ENCODE data around the gene FMN2. TPM values are rescaled to one million over a fixed set of nuclear protein-coding genes. Genes with fewer than 3 reads are reported as not detected.

Gene FMN2
- total RNA-seq, 2 donors from 2014 or later = 26.9 to 27.2 TPM

- Histone ChIP-seq H3K27ac (ENCODE audit: low read depth, low read length) (no peak overlapping the region), H3K9me3 (ENCODE audit: control insufficient read depth, low read length) (no peaks in the 10 kb centered on the region), H3K4me3 (ENCODE audit: low read length) (no peak overlapping the region), H3K36me3 (ENCODE audit: control insufficient read depth, insufficient read depth, low read length) (peaks cover 25% of the 10 kb centered on the region), H3K27me3 (ENCODE audit: control insufficient read depth, insufficient read depth, low read length, poor library complexity, severe bottlenecking) (no peaks in the 10 kb centered on the region), H3K9ac (ENCODE audit: extremely low read depth, low read length, poor library complexity, severe bottlenecking) (no peak overlapping the region), H3K4me1 (ENCODE audit: control insufficient read depth, insufficient read depth, low read length) (peaks cover 19% of the 10 kb centered on the region)
- Mint-ChIP-seq H3K9me3 (no peaks in the 10 kb centered on the region), H3K27me3 (ENCODE audit: insufficient read depth) (no peaks in the 10 kb centered on the region), H3K4me3 (no peak overlapping the region), H3K36me3 (ENCODE audit: low read depth) (peaks cover 11% of the 10 kb centered on the region), H3K4me1 (peaks cover 27% of the 10 kb centered on the region), H3K27ac (no peak overlapping the region)
- no peak for TF ChIP-seq CTCF (conservative IDR thresholded peaks at IDR 0.05)
- WGBS, 2 experiments (ENCODE audit: insufficient coverage in 1 of 2, insufficient read length in 1 of 2) = 96 to 100% methylated on average over 2 of the region's 2 CpGs
- no peak for DNase-seq
These were observed 102.4 kb downstream of the FMN2 start for GRCh38 chr1:240194120-240194519.

DNA sequence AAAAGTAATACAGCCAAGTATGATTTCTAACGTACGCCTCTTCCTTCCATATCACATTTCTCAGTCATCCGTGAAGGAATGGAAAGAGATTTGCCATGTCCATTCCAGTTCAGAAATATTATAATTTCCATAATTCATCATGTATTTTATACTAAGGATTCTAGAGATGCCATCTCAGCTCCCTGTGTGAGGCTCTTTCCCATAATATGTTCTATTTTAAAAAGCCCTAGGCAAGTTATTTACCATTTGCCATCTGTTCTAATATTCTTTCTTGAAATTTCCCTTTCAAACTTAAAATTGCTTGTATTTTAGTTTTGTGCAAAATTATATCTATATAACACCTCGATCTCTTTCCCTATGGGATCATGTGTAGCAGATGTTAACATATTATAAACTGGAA is 106.7 kb downstream of the FMN2 start:
- H3K4me3 Mint-ChIP-seq = no peak overlapping the region
- WGBS, 2 experiments (ENCODE audit: insufficient coverage in 1 of 2, insufficient read length in 1 of 2) = 100% methylated on average over 4 of the region's 4 CpGs; no CpG with 5 or more reads in 1 of the 2 experiments

GRCh38 chr1:240199758-240200645 is 108.3 kb downstream of the FMN2 start:
- peaks cover 12% of the 10 kb centered on the region for H3K4me1 Mint-ChIP-seq
- H3K4me3 Mint-ChIP-seq = no peak overlapping the region
- peaks cover 33% of the 10 kb centered on the region for H3K36me3 Mint-ChIP-seq (ENCODE audit: low read depth)
- Histone ChIP-seq H3K9ac (ENCODE audit: extremely low read depth, low read length, poor library complexity, severe bottlenecking) (no peak overlapping the region), H3K9me3 (ENCODE audit: control insufficient read depth, low read length) (peaks cover 25% of the 10 kb centered on the region), H3K36me3 (ENCODE audit: control insufficient read depth, insufficient read depth, low read length) (peaks cover 39% of the 10 kb centered on the region), H3K27me3 (ENCODE audit: control insufficient read depth, insufficient read depth, low read length, poor library complexity, severe bottlenecking) (no peaks in the 10 kb centered on the region), H3K4me3 (ENCODE audit: low read length) (peak overlapping the region; percentile 63), H3K27ac (ENCODE audit: low read depth, low read length) (no peak overlapping the region), H3K4me1 (ENCODE audit: control insufficient read depth, insufficient read depth, low read length) (peaks cover 3% of the 10 kb centered on the region)
- no peak for TF ChIP-seq CTCF (conservative IDR thresholded peaks at IDR 0.05)
- DNase-seq = no peak
- H3K9me3 Mint-ChIP-seq = peaks cover 20% of the 10 kb centered on the region
- peak overlapping the region; percentile 22 for H3K27ac Mint-ChIP-seq
- 57 to 67% methylated on average over 5 to 8 of the region's 9 CpGs for WGBS, 2 experiments (ENCODE audit: insufficient coverage in 1 of 2, insufficient read length in 1 of 2)
- no peaks in the 10 kb centered on the region for H3K27me3 Mint-ChIP-seq (ENCODE audit: insufficient read depth)

More for the DNA sequence above, 106.7 kb downstream of the FMN2 start:
- Histone ChIP-seq H3K36me3 (ENCODE audit: control insufficient read depth, insufficient read depth, low read length) (peaks cover 31% of the 10 kb centered on the region), H3K27ac (ENCODE audit: low read depth, low read length) (no peak overlapping the region), H3K9ac (ENCODE audit: extremely low read depth, low read length, poor library complexity, severe bottlenecking) (no peak overlapping the region), H3K9me3 (ENCODE audit: control insufficient read depth, low read length) (peaks cover 23% of the 10 kb centered on the region), H3K27me3 (ENCODE audit: control insufficient read depth, insufficient read depth, low read length, poor library complexity, severe bottlenecking) (no peaks in the 10 kb centered on the region), H3K4me3 (ENCODE audit: low read length) (no peak overlapping the region), H3K4me1 (ENCODE audit: control insufficient read depth, insufficient read depth, low read length) (peaks cover 7% of the 10 kb centered on the region)
- no peak for TF ChIP-seq CTCF (conservative IDR thresholded peaks at IDR 0.05)
- no peaks in the 10 kb centered on the region for H3K27me3 Mint-ChIP-seq (ENCODE audit: insufficient read depth)
- H3K9me3 Mint-ChIP-seq = peaks cover 19% of the 10 kb centered on the region
- DNase-seq = no peak
- H3K27ac Mint-ChIP-seq = no peak overlapping the region
- H3K4me1 Mint-ChIP-seq = peaks cover 22% of the 10 kb centered on the region
- peaks cover 28% of the 10 kb centered on the region for H3K36me3 Mint-ChIP-seq (ENCODE audit: low read depth)

All from endodermal cell (in vitro differentiated cells).